Keratinocyte (primary cell): ENCODE measurements around the gene VTI1A. TPM values are rescaled to one million over a fixed set of nuclear protein-coding genes. Genes with fewer than 3 reads are reported as not detected.

ENCODE experiments used
- DNase-seq: peaks from one replicate; pipeline ENCODE4 v3.0.0-alpha.2; 2011; ENCODE audit warnings: low read depth, missing footprints, low spot score
- FAIRE-seq: peaks from 2 replicates; lab custom pipeline; 2011; peaks lifted over from hg19 to GRCh38; lab: Jason Lieb, UNC
- H2AFZ ChIP-seq: 2 replicates; pipeline ENCODE4 v1.6.0; 2012; ENCODE audit warnings: low read length, control low read depth, inconsistent platforms; ENCODE audit not compliant: control insufficient read depth
- H3K27ac ChIP-seq: 2 replicates; pipeline ENCODE4 v1.5.1; 2011; ENCODE audit warnings: low read length; ENCODE audit not compliant: control insufficient read depth, insufficient read depth
- H3K27me3 ChIP-seq: 3 replicates; pipeline ENCODE4 v1.6.0; 2011; ENCODE audit warnings: low read length; ENCODE audit not compliant: control insufficient read depth, insufficient read depth; ENCODE audit errors: extremely low read depth
- H3K36me3 ChIP-seq, 2 experiments: 2 replicates in 1 of 2; 3 replicates in 1 of 2; pipeline ENCODE4 v1.5.1; 2011; ENCODE audit warnings: low read length in 2 of 2, mild to moderate bottlenecking in 1 of 2; ENCODE audit not compliant: control insufficient read depth in 2 of 2, insufficient read depth in 2 of 2; ENCODE audit errors: extremely low read depth in 1 of 2
- H3K4me1 ChIP-seq: 3 replicates; pipeline ENCODE4 v1.5.1; 2011; ENCODE audit warnings: low read length; ENCODE audit not compliant: control insufficient read depth, insufficient read depth; ENCODE audit errors: extremely low read depth
- H3K4me2 ChIP-seq: 3 replicates; pipeline ENCODE4 v1.6.0; 2011; ENCODE audit warnings: low read depth, low read length; ENCODE audit not compliant: control insufficient read depth, insufficient read depth; ENCODE audit errors: extremely low read depth
- H3K4me3 ChIP-seq, 3 experiments: fragments of 200-600 bp in 1 of 3; sonication (generic) in 1 of 3; 2 replicates in 2 of 3; 3 replicates in 1 of 3; pipeline ENCODE4 v1.5.1; 2011 to 2016; ENCODE audit warnings: low read length in 3 of 3, mild to moderate bottlenecking in 3 of 3, control low read depth in 2 of 3, inconsistent platforms in 1 of 3, low read depth in 1 of 3, mixed read lengths in 1 of 3, mixed run types in 1 of 3, moderate library complexity in 1 of 3; ENCODE audit not compliant: control insufficient read depth in 2 of 3, insufficient read depth in 2 of 3; ENCODE audit errors: extremely low read depth in 1 of 3
- H3K79me2 ChIP-seq: 2 replicates; pipeline ENCODE4 v1.6.0; 2012; ENCODE audit warnings: low read length; ENCODE audit not compliant: control insufficient read depth, insufficient read depth
- H3K9ac ChIP-seq: 3 replicates; pipeline ENCODE4 v1.6.0; 2011; ENCODE audit warnings: low read length; ENCODE audit not compliant: control insufficient read depth, insufficient read depth; ENCODE audit errors: extremely low read depth
- H3K9me1 ChIP-seq: 3 replicates; pipeline ENCODE4 v1.6.0; 2011; ENCODE audit warnings: low read length; ENCODE audit not compliant: control insufficient read depth, insufficient read depth; ENCODE audit errors: extremely low read depth
- H3K9me3 ChIP-seq: 2 replicates; pipeline ENCODE4 v1.5.1; 2012; ENCODE audit warnings: low read depth, low read length; ENCODE audit not compliant: control insufficient read depth
- H4K20me1 ChIP-seq: 3 replicates; pipeline ENCODE4 v1.6.0; 2011; ENCODE audit warnings: low read length; ENCODE audit not compliant: control insufficient read depth, insufficient read depth; ENCODE audit errors: extremely low read depth
- CTCF ChIP-seq, 3 experiments: IDR thresholded peaks in 1 of 3; conservative IDR thresholded peaks in 1 of 3; optimal IDR thresholded peaks in 1 of 3; 2 replicates in 2 of 3; 3 replicates in 1 of 3; pipeline versions ENCODE3 to v1.5.1; 2011; ENCODE audit warnings: low read length in 3 of 3, mild to moderate bottlenecking in 3 of 3, moderate library complexity in 2 of 3, control low read depth in 1 of 3, inconsistent platforms in 1 of 3; ENCODE audit not compliant: insufficient read depth in 2 of 3; ENCODE audit errors: extremely low read depth in 1 of 3
- EZH2 ChIP-seq: IDR thresholded peaks from one replicate; pipeline ENCODE4 v1.6.1; 2012; ENCODE audit warnings: inconsistent platforms, mild to moderate bottlenecking, low read length, moderate library complexity
- dilution Hi-C: fragments of 300-500 bp; cut with MboI; formaldehyde crosslinking; loops from one replicate; pipeline ENCODE4 v1.7.0; 2020; ENCODE audit warnings: low sequenced_read_pairs; ENCODE audit not compliant: extremely low pct_ligation_motif_present
- polyA plus RNA-seq, 5 experiments: library from polyadenylated mRNA; depleted of rRNA in 3 of 5; stranded (reverse) in 3 of 5; stranded (forward) in 1 of 5; unstranded in 1 of 5; fragments of >200 nt; gene quantifications; 1 replicate in 1 of 5; 2 replicates in 3 of 5; 3 replicates in 1 of 5; pipeline versions ENCODE4 v1.2.1 to v1.2.3, GENCODE V29; 2011 to 2012; ENCODE audit warnings: missing spikeins in 2 of 5, low read depth in 1 of 5, low replicate concordance in 1 of 5

Gene VTI1A
- polyA plus RNA-seq, 1 donor (not counting 4 experiments of a cell fraction or from before 2014, with no cell fraction given): 18.5 TPM

- Histone ChIP-seq H3K27me3 (no peaks in the 10 kb centered on the region), H3K9me1 (no peaks in the 10 kb centered on the region), H3K36me3 (no peaks in the 10 kb centered on the region), H4K20me1 (no peaks in the 10 kb centered on the region), H3K4me1 (peaks cover 8% of the 10 kb centered on the region), H3K79me2 (no peaks in the 10 kb centered on the region), H3K9me3 (no peaks in the 10 kb centered on the region), H3K9ac (no peak overlapping the region), H3K4me2 (no peak overlapping the region), H2AFZ (no peak overlapping the region), H3K27ac (no peak overlapping the region), H3K4me3 (no peak overlapping the region)
- DNase-seq (no peak), FAIRE-seq (no peak)
- dilution Hi-C loops: no loop called here
- TF ChIP-seq CTCF (optimal IDR thresholded peaks at IDR 0.05 in 1 of 3, IDR thresholded peaks at IDR 0.05 in 1 of 3, conservative IDR thresholded peaks at IDR 0.05 in 1 of 3; ENCODE audit: extremely low read depth in 1 of 3, insufficient read depth in 2 of 3, low read length in 3 of 3) (no peak), EZH2 (no peak)
Measured at GRCh38 chr10:112751651-112752050, 304.6 kb downstream of the VTI1A start.

GRCh38 chr10:112752288-112752687 lies 305.3 kb downstream of the VTI1A start:
- no peak for FAIRE-seq
- DNase-seq: no peak
- Histone ChIP-seq H3K9me3 (no peaks in the 10 kb centered on the region), H2AFZ (no peak overlapping the region), H3K9me1 (no peaks in the 10 kb centered on the region), H3K4me3 (no peak overlapping the region), H3K9ac (no peak overlapping the region), H3K36me3 (no peaks in the 10 kb centered on the region), H3K4me2 (no peak overlapping the region), H3K27me3 (no peaks in the 10 kb centered on the region), H3K79me2 (no peaks in the 10 kb centered on the region), H4K20me1 (no peaks in the 10 kb centered on the region), H3K4me1 (peaks cover 8% of the 10 kb centered on the region), H3K27ac (no peak overlapping the region)
- dilution Hi-C loops: no loop called here
- no peak for TF ChIP-seq EZH2

- peak; percentile 29 for FAIRE-seq
- no peaks in the 10 kb centered on the region for H3K9me1 ChIP-seq
- no peak overlapping the region for H3K4me3 ChIP-seq
- H3K36me3 ChIP-seq: no peaks in the 10 kb centered on the region
- no peak overlapping the region for H2AFZ ChIP-seq
- no peak overlapping the region for H3K4me2 ChIP-seq
- H3K79me2 ChIP-seq: no peaks in the 10 kb centered on the region
- H3K9me3 ChIP-seq: no peaks in the 10 kb centered on the region
- no peak for DNase-seq
- TF ChIP-seq CTCF (optimal IDR thresholded peaks at IDR 0.05 in 1 of 3, IDR thresholded peaks at IDR 0.05 in 1 of 3, conservative IDR thresholded peaks at IDR 0.05 in 1 of 3; ENCODE audit: extremely low read depth in 1 of 3, insufficient read depth in 2 of 3, low read length in 3 of 3) (no peak), EZH2 (no peak)
- H3K27ac ChIP-seq: no peak overlapping the region
- peaks cover 8% of the 10 kb centered on the region for H3K4me1 ChIP-seq
- H4K20me1 ChIP-seq: no peaks in the 10 kb centered on the region
- no peak overlapping the region for H3K9ac ChIP-seq
- no peaks in the 10 kb centered on the region for H3K27me3 ChIP-seq
- dilution Hi-C loops: no loop called here
Measured at GRCh38 chr10:112753961-112754411, 307.0 kb downstream of the VTI1A start.
